NT2/D1 (cell line): ENCODE results near the gene USP5.

Source experiments
- SUZ12 ChIP-seq: IDR thresholded peaks from 2 replicates; pipeline ENCODE4 v1.6.1; 2011; ENCODE audit not compliant: insufficient read length, insufficient read depth; ENCODE audit errors: extremely low read depth
- YY1 ChIP-seq: IDR thresholded peaks from 2 replicates; pipeline ENCODE4 v1.6.1; 2011; ENCODE audit not compliant: insufficient read length, insufficient read depth
- ZNF274 ChIP-seq: IDR thresholded peaks from 2 replicates; pipeline ENCODE4 v1.6.1; 2011; ENCODE audit warnings: mild to moderate bottlenecking, low read depth, low read length

DNA sequence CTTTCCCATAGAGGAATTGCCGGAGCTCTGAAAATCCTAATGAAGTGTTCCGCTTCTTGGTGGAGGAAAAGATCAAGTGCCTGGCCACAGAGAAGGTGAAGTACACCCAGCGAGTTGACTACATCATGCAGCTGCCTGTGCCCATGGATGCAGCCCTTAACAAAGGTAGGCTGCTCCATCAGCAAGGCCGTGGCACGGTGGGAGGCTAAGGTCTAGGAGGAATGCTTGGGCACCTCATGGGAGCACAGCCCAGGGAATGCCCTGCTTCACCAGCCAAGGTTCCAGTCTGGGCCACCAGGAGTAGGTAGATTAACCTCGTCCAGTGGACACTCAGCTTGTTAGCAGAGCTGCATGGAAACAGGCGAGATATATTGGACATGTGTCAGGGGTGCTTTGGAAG, 9.0 kb downstream of the USP5 start:
- TF ChIP-seq SUZ12 (no peak), YY1 (no peak), ZNF274 (no peak)
